Stomach smooth muscle (tissue), 2 donors: ENCODE results near the gene CD33.
"Not testable (repeated sequence)": the region's sequence is repeated elsewhere in the genome, so short reads cannot be mapped to it uniquely, and the experiment has no call there.

ENCODE experiments used
- H3K27ac ChIP-seq: one replicate; pipeline ENCODE4 v1.7.0; 2013; ENCODE audit warnings: mild to moderate bottlenecking, low read length, inconsistent platforms
- H3K27me3 ChIP-seq, 2 donors: one replicate each; pipeline ENCODE4 v1.7.0; 2013; ENCODE audit warnings: low read length in 2 of 2; ENCODE audit not compliant: insufficient read depth in 2 of 2, control insufficient read depth in 1 of 2
- H3K36me3 ChIP-seq, 2 donors: one replicate each; pipeline ENCODE4 v1.7.0; 2013; ENCODE audit warnings: low read length in 2 of 2; ENCODE audit not compliant: control insufficient read depth in 2 of 2, insufficient read depth in 2 of 2
- H3K4me1 ChIP-seq: one replicate; pipeline ENCODE4 v1.7.0; 2013; ENCODE audit warnings: low read length; ENCODE audit not compliant: control insufficient read depth, insufficient read depth
- H3K4me3 ChIP-seq, 2 donors: one replicate each; pipeline ENCODE4 v1.7.0; 2013; ENCODE audit warnings: low read length in 2 of 2
- H3K9ac ChIP-seq, 2 donors: one replicate each; pipeline ENCODE4 v1.7.0; 2013; ENCODE audit warnings: low read length in 2 of 2, mild to moderate bottlenecking in 1 of 2
- H3K9me3 ChIP-seq, 2 donors: one replicate each; pipeline ENCODE4 v1.7.0; 2013; ENCODE audit warnings: low read length in 2 of 2; ENCODE audit not compliant: control insufficient read depth in 2 of 2
- donor health status: healthy.
- donor health status: Pancreatic carcinoma.

CD33 gene

DNA sequence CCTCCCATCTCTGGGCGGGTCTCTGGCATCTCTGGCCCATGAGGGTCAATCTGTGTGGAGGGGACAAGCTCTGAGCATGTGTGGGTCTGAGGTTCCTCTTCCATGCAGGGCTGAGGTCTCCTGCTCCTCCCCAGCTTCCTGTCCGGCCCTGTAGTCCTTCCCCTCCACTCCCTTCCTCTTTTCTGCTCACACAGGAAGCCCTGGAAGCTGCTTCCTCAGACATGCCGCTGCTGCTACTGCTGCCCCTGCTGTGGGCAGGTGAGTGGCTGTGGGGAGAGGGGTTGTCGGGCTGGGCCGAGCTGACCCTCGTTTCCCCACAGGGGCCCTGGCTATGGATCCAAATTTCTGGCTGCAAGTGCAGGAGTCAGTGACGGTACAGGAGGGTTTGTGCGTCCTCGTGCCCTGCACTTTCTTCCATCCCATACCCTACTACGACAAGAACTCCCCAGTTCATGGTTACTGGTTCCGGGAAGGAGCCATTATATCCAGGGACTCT, at the start of gene CD33:
Gene CD33 (plus strand): TSS at position 183 of the 496 bp plus-strand sequence. CDS start 39 bp downstream, at position 222.
- not testable (repeated sequence) for H3K4me3 ChIP-seq, H3K4me1 ChIP-seq, H3K9ac ChIP-seq, H3K27ac ChIP-seq, H3K36me3 ChIP-seq, H3K27me3 ChIP-seq, H3K9me3 ChIP-seq

- no peak overlapping the region for H3K4me3 ChIP-seq
- no peak overlapping the region for H3K9ac ChIP-seq
- H3K36me3 ChIP-seq = no peaks in the 10 kb centered on the region
- no peak overlapping the region for H3K27ac ChIP-seq
- peaks cover 0 to 17% of the 10 kb centered on the region in 2 donors for H3K27me3 ChIP-seq
- H3K4me1 ChIP-seq = no peaks in the 10 kb centered on the region
- no peaks in the 10 kb centered on the region for H3K9me3 ChIP-seq
These were observed 45.6 kb upstream of the CD33 start for GRCh38 chr19:51179256-51179655.

GRCh38 chr19:51181377-51181912, 43.4 kb upstream of the CD33 start:
- no peaks in the 10 kb centered on the region for H3K36me3 ChIP-seq
- no peaks in the 10 kb centered on the region for H3K4me1 ChIP-seq
- no peak overlapping the region for H3K4me3 ChIP-seq
- H3K27ac ChIP-seq = no peak overlapping the region
- peaks cover 0 to 18% of the 10 kb centered on the region in 2 donors for H3K27me3 ChIP-seq
- H3K9me3 ChIP-seq = no peaks in the 10 kb centered on the region
- no peak overlapping the region for H3K9ac ChIP-seq

- no peaks in the 10 kb centered on the region for H3K4me1 ChIP-seq
- no peak overlapping the region for H3K9ac ChIP-seq
- H3K4me3 ChIP-seq = no peak overlapping the region
- peaks cover 0 to 16% of the 10 kb centered on the region in 2 donors for H3K27me3 ChIP-seq
- no peaks in the 10 kb centered on the region for H3K36me3 ChIP-seq
- H3K27ac ChIP-seq = no peak overlapping the region
- no peaks in the 10 kb centered on the region for H3K9me3 ChIP-seq
These were observed 42.9 kb upstream of the CD33 start for GRCh38 chr19:51181913-51182419.

DNA sequence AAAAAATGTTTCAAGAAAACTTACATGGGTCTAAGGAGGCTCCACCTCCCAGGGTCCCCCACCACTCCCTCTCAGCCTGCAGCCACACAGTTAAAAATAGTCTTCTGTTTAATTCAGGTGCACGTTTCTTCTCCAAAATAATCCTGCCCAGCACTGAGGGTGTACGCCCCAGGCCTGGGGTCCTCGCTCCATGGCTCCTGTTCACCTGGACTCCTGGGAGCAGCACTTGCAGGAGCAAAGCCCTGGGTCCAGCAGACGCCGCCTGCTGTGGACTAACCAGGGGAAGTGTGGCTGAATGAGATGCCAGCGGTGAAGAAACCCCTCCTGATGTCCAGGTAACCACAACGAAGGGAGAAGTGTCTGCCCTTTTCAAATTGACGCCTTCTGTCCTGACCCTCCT, 41.3 kb upstream of the CD33 start:
- Histone ChIP-seq H3K36me3 (no peaks in the 10 kb centered on the region), H3K4me3 (no peak overlapping the region), H3K9ac (no peak overlapping the region), H3K4me1 (no peaks in the 10 kb centered on the region), H3K27me3 (peaks cover 0 to 16% of the 10 kb centered on the region in 2 donors), H3K27ac (no peak overlapping the region), H3K9me3 (no peaks in the 10 kb centered on the region)

DNA sequence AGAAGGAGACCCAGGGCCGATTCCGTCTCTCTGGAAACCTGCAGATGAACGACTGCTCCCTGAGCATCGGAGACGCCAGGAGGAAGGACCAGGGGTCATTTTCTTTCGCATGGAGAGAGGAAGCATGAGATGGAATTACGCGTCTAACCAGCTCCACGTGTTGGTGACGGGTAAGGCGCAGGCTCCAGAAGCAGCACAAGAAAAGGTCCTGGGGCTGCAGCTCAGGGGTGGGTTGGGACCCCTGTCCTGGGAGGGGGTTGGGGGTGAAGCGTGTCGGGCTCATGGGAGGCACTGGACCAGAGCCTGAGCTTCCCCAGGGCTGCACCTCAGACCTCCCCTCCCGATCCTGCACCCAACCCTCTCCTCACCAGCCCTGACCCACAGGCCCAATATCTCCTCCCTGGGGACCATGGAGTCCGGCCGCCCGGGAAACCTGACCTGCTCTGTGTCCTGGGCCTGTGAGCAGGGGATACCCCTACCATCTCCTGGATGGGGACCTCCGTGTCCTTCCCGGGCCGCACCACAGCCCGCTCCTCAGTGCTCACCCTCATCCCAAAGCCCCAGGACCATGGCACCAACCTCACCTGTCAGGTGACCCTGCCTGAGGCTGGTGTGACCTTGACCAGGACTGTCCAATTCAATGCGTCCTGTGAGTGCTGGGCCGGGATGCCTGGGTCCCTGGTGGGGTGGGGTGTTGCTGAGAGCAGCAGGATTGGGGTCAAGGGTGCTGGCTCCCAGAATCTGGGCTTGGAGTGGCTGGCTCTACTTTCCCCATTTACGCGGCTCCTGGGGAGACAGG, 39.6 kb upstream of the CD33 start:
- Histone ChIP-seq H3K36me3 (no peaks in the 10 kb centered on the region), H3K9ac (no peak overlapping the region), H3K27me3 (peaks cover 0 to 13% of the 10 kb centered on the region in 2 donors)

GRCh38 chr19:51185868-51186215, 39.0 kb upstream of the CD33 start:
- H3K36me3 ChIP-seq = no peaks in the 10 kb centered on the region
- H3K27me3 ChIP-seq = peaks cover 0 to 13% of the 10 kb centered on the region in 2 donors
- no peaks in the 10 kb centered on the region for H3K9me3 ChIP-seq
- no peak overlapping the region for H3K27ac ChIP-seq
- no peak overlapping the region for H3K4me3 ChIP-seq
- no peak overlapping the region for H3K9ac ChIP-seq
- no peaks in the 10 kb centered on the region for H3K4me1 ChIP-seq

More for the DNA sequence above, 39.6 kb upstream of the CD33 start:
- Histone ChIP-seq H3K4me3 (no peak overlapping the region), H3K4me1 (no peaks in the 10 kb centered on the region), H3K9me3 (no peaks in the 10 kb centered on the region), H3K27ac (no peak overlapping the region)

GRCh38 chr19:51186323-51186722, 38.6 kb upstream of the CD33 start:
- H3K4me1 ChIP-seq = no peaks in the 10 kb centered on the region
- no peak overlapping the region for H3K27ac ChIP-seq
- no peaks in the 10 kb centered on the region for H3K9me3 ChIP-seq
- no peak overlapping the region for H3K4me3 ChIP-seq
- H3K9ac ChIP-seq = no peak overlapping the region
- H3K27me3 ChIP-seq = peaks cover 0 to 13% of the 10 kb centered on the region in 2 donors
- no peaks in the 10 kb centered on the region for H3K36me3 ChIP-seq

- no peak overlapping the region for H3K27ac ChIP-seq
- H3K9me3 ChIP-seq = no peaks in the 10 kb centered on the region
- H3K4me3 ChIP-seq = no peak overlapping the region
- H3K36me3 ChIP-seq = no peaks in the 10 kb centered on the region
- H3K4me1 ChIP-seq = no peaks in the 10 kb centered on the region
- no peak overlapping the region for H3K9ac ChIP-seq
- H3K27me3 ChIP-seq = peaks cover 0 to 11% of the 10 kb centered on the region in 2 donors
These were observed 37.3 kb upstream of the CD33 start for GRCh38 chr19:51187395-51188226.

GRCh38 chr19:51188227-51188559, 36.7 kb upstream of the CD33 start:
- Histone ChIP-seq H3K36me3 (no peaks in the 10 kb centered on the region), H3K27me3 (peaks cover 0 to 11% of the 10 kb centered on the region in 2 donors), H3K27ac (no peak overlapping the region), H3K9ac (no peak overlapping the region), H3K4me3 (no peak overlapping the region), H3K4me1 (no peaks in the 10 kb centered on the region), H3K9me3 (no peaks in the 10 kb centered on the region)
